OCI-LY1 (cell line): ENCODE results near the gene CEP128.

Source experiments
- H2AFZ ChIP-seq: fragments of 200-600 bp; sonication (generic), shearing (Covaris generic); 2 replicates; pipeline ENCODE4 v1.6.0; 2014; ENCODE audit warnings: antibody characterized with exemption, mild to moderate bottlenecking, low read length
- H3F3A ChIP-seq: fragments of 200-600 bp; sonication (generic), shearing (Covaris generic); 2 replicates; pipeline ENCODE4 v1.6.0; 2014; ENCODE audit warnings: mild to moderate bottlenecking, antibody characterized with exemption, low read length, moderate library complexity; ENCODE audit not compliant: insufficient read depth
- H3K27ac ChIP-seq: fragments of 200-600 bp; sonication (generic); 2 replicates; pipeline ENCODE4 v1.5.1; 2014; ENCODE audit warnings: low read length, mixed run types, mild to moderate bottlenecking, low read depth; ENCODE audit not compliant: poor library complexity, severe bottlenecking
- H3K27me3 ChIP-seq: fragments of 200-600 bp; sonication (generic); 2 replicates; pipeline ENCODE4 v1.6.0; 2014; ENCODE audit warnings: antibody characterized with exemption, mild to moderate bottlenecking, low read length, moderate library complexity; ENCODE audit not compliant: insufficient read depth
- H3K36me3 ChIP-seq: fragments of 200-600 bp; sonication (generic); 2 replicates; pipeline ENCODE4 v1.6.1; 2014; ENCODE audit warnings: mild to moderate bottlenecking, antibody characterized with exemption, low read length, moderate library complexity, mixed read lengths; ENCODE audit not compliant: insufficient read depth
- H3K4me1 ChIP-seq: fragments of 200-600 bp; sonication (generic); 2 replicates; pipeline ENCODE4 v1.5.1; 2014; ENCODE audit warnings: mild to moderate bottlenecking, low read length, moderate library complexity; ENCODE audit not compliant: insufficient read depth, severe bottlenecking
- H3K4me2 ChIP-seq: fragments of 200-600 bp; sonication (generic), shearing (Covaris generic); 2 replicates; pipeline ENCODE4 v1.6.1; 2014; ENCODE audit warnings: low read length
- H3K4me3 ChIP-seq: fragments of 200-600 bp; sonication (generic); 2 replicates; pipeline ENCODE4 v1.5.1; 2014; ENCODE audit warnings: low read length, low read depth, mild to moderate bottlenecking, mixed read lengths; ENCODE audit not compliant: poor library complexity, severe bottlenecking
- H3K79me2 ChIP-seq: fragments of 200-600 bp; shearing (Covaris generic); 2 replicates; pipeline ENCODE4 v1.6.1; 2016; ENCODE audit warnings: mixed run types, low read length, mixed read lengths; ENCODE audit not compliant: insufficient read depth
- H3K9ac ChIP-seq: fragments of 200-600 bp; sonication (generic), shearing (Covaris generic); 2 replicates; pipeline ENCODE4 v1.6.1; 2014; ENCODE audit warnings: mild to moderate bottlenecking, low read length, mixed read lengths
- H3K9me2 ChIP-seq: fragments of 200-600 bp; sonication (generic), shearing (Covaris generic); 2 replicates; pipeline ENCODE4 v1.6.1; 2014; ENCODE audit warnings: low read depth, mild to moderate bottlenecking, low read length, mixed read lengths
- H3K9me3 ChIP-seq: fragments of 200-600 bp; shearing (Covaris generic); 2 replicates; pipeline ENCODE4 v1.6.1; 2014; ENCODE audit warnings: low read length, mixed read lengths
- H4K20me1 ChIP-seq: fragments of 200-600 bp; sonication (generic), shearing (Covaris generic); 2 replicates; pipeline ENCODE4 v1.6.0; 2016; ENCODE audit warnings: mild to moderate bottlenecking, low read length; ENCODE audit not compliant: insufficient read depth
- EZH2 ChIP-seq: fragments of 200-600 bp; sonication (generic), shearing (Covaris generic); IDR thresholded peaks from 2 replicates; pipeline ENCODE4 v1.8.0; 2017; ENCODE audit warnings: borderline replicate concordance, mixed run types, mild to moderate bottlenecking, antibody characterized with exemption, low read length, moderate library complexity, mixed read lengths
- TF ChIP-seq, protein P1 (sequence below): fragments of 200-600 bp; sonication (generic), shearing (Covaris generic); IDR thresholded peaks from 2 replicates; pipeline ENCODE4 v1.5.1; 2017; ENCODE audit warnings: mild to moderate bottlenecking, antibody characterized with exemption, low read length, moderate library complexity, mixed read lengths

Gene CEP128

GRCh38 chr14:80585506-80585835, 356.1 kb downstream of the CEP128 start:
- H3K9me2 ChIP-seq: no peaks in the 10 kb centered on the region
- no peaks in the 10 kb centered on the region for H3K36me3 ChIP-seq
- H3K9me3 ChIP-seq: no peaks in the 10 kb centered on the region
- H3K4me2 ChIP-seq: no peak overlapping the region
- H3K4me1 ChIP-seq: peaks cover 16% of the 10 kb centered on the region
- H3K27me3 ChIP-seq: no peaks in the 10 kb centered on the region
- no peak overlapping the region for H3K9ac ChIP-seq
- no peak for TF ChIP-seq EZH2
- TF ChIP-seq, protein P1, sequence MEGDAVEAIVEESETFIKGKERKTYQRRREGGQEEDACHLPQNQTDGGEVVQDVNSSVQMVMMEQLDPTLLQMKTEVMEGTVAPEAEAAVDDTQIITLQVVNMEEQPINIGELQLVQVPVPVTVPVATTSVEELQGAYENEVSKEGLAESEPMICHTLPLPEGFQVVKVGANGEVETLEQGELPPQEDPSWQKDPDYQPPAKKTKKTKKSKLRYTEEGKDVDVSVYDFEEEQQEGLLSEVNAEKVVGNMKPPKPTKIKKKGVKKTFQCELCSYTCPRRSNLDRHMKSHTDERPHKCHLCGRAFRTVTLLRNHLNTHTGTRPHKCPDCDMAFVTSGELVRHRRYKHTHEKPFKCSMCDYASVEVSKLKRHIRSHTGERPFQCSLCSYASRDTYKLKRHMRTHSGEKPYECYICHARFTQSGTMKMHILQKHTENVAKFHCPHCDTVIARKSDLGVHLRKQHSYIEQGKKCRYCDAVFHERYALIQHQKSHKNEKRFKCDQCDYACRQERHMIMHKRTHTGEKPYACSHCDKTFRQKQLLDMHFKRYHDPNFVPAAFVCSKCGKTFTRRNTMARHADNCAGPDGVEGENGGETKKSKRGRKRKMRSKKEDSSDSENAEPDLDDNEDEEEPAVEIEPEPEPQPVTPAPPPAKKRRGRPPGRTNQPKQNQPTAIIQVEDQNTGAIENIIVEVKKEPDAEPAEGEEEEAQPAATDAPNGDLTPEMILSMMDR: no peak
- no peaks in the 10 kb centered on the region for H4K20me1 ChIP-seq
- no peak overlapping the region for H2AFZ ChIP-seq
- no peaks in the 10 kb centered on the region for H3F3A ChIP-seq
- H3K4me3 ChIP-seq: no peak overlapping the region
- no peak overlapping the region for H3K27ac ChIP-seq
- H3K79me2 ChIP-seq: no peaks in the 10 kb centered on the region

- H3K27me3 ChIP-seq: no peaks in the 10 kb centered on the region
- no peaks in the 10 kb centered on the region for H3K9me3 ChIP-seq
- TF ChIP-seq, protein P1: no peak
- no peak for TF ChIP-seq EZH2
- H3K4me3 ChIP-seq: no peak overlapping the region
- H2AFZ ChIP-seq: no peak overlapping the region
- H3F3A ChIP-seq: no peaks in the 10 kb centered on the region
- H3K27ac ChIP-seq: no peak overlapping the region
- H3K4me2 ChIP-seq: no peak overlapping the region
- H4K20me1 ChIP-seq: no peaks in the 10 kb centered on the region
- peaks cover 16% of the 10 kb centered on the region for H3K4me1 ChIP-seq
- H3K9ac ChIP-seq: no peak overlapping the region
- no peaks in the 10 kb centered on the region for H3K36me3 ChIP-seq
- no peaks in the 10 kb centered on the region for H3K9me2 ChIP-seq
- H3K79me2 ChIP-seq: no peaks in the 10 kb centered on the region
Measured at GRCh38 chr14:80584744-80585505, 356.6 kb downstream of the CEP128 start.

DNA sequence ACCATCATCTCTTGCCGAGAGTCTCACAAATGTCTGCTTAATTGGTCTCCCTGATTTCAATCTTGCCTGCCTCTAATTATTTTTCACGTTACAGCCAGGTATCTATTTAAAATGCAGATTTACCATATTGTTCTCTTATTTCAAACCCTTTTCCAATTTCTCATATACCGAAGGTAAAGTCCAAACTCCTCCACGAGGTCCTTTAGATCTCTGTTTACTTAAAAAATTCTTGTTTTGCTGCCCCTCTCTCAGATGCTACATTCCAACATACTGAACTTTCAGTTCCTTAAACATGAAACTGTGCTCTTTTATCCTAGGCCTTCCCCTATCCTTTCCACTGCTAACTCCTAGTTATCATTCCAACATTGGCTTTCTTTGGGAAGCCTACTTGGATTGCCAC, 363.9 kb downstream of the CEP128 start:
- no peaks in the 10 kb centered on the region for H4K20me1 ChIP-seq
- H3K27ac ChIP-seq: no peak overlapping the region
- H3F3A ChIP-seq: no peaks in the 10 kb centered on the region
- no peaks in the 10 kb centered on the region for H3K4me1 ChIP-seq
- no peaks in the 10 kb centered on the region for H3K27me3 ChIP-seq
- H3K9ac ChIP-seq: no peak overlapping the region
- no peaks in the 10 kb centered on the region for H3K36me3 ChIP-seq
- H2AFZ ChIP-seq: no peak overlapping the region
- TF ChIP-seq EZH2: no peak
- TF ChIP-seq, protein P1: no peak
- no peaks in the 10 kb centered on the region for H3K79me2 ChIP-seq
- no peaks in the 10 kb centered on the region for H3K9me3 ChIP-seq
- no peak overlapping the region for H3K4me2 ChIP-seq
- no peaks in the 10 kb centered on the region for H3K9me2 ChIP-seq
- no peak overlapping the region for H3K4me3 ChIP-seq
